PC-3 (cell line): ENCODE results near the gene SLC25A12. TPM values are rescaled to one million over a fixed set of nuclear protein-coding genes. Genes with fewer than 3 reads are reported as not detected.

Experiments used
- ATAC-seq: fragments of 200-7000 bp; cut with Tn5 transposase; 2 replicates; pipeline ENCODE4 v1.9.1; 2020; ENCODE audit warnings: mild to moderate bottlenecking, moderate library complexity
- BruUV-seq: library from RNA; stranded (reverse); fragments of 400-500 nt; replicated peaks from 2 replicates; lab custom pipeline; 2021; lab: Mats Ljungman, UMichigan
- CTCF ChIA-PET: fragments of 300-600 bp; sonication (Branson Sonifier 250); formaldehyde crosslinking; loops from one replicate; lab custom pipeline; 2022; ENCODE audit warnings: antibody characterized with exemption; lab: Charles Lee
- POLR2A ChIA-PET: fragments of 300-600 bp; sonication (Branson Sonifier 250); formaldehyde crosslinking; loops from one replicate; lab custom pipeline; 2022; ENCODE audit warnings: antibody characterized with exemption; ENCODE audit not compliant: unreplicated experiment; lab: Charles Lee
- DNase-seq: peaks from one replicate; pipeline ENCODE4 v3.0.0-alpha.2; 2015
- H2AFZ ChIP-seq: fragments of 300-600 bp; sonication (generic); 2 replicates; pipeline ENCODE4 v1.6.0; 2016; ENCODE audit warnings: antibody characterized with exemption, low read length
- H3F3A ChIP-seq: fragments of 300-600 bp; sonication (generic); one replicate; pipeline ENCODE4 v1.6.0; 2017; ENCODE audit warnings: antibody characterized with exemption, low read length, control low read depth, mild to moderate bottlenecking; ENCODE audit not compliant: unreplicated experiment
- H3K27ac ChIP-seq: fragments of 300-600 bp; sonication (generic); 2 replicates; pipeline ENCODE4 v1.5.1; 2016; ENCODE audit warnings: mild to moderate bottlenecking, low read length
- H3K27me3 ChIP-seq: fragments of 300-600 bp; sonication (generic); 2 replicates; pipeline ENCODE4 v1.6.1; 2016; ENCODE audit warnings: low read length, mixed read lengths
- H3K36me3 ChIP-seq: fragments of 300-600 bp; sonication (generic); 2 replicates; pipeline ENCODE4 v1.6.1; 2016; ENCODE audit warnings: low read depth, mixed run types, low read length, mixed read lengths
- H3K4me1 ChIP-seq: fragments of 300-600 bp; sonication (generic); 2 replicates; pipeline ENCODE4 v1.5.1; 2016; ENCODE audit warnings: low read length; ENCODE audit not compliant: insufficient read depth
- H3K4me2 ChIP-seq: fragments of 300-600 bp; sonication (generic); 2 replicates; pipeline ENCODE4 v1.6.0; 2016; ENCODE audit warnings: low read length
- H3K4me3 ChIP-seq: fragments of 300-600 bp; sonication (generic); 2 replicates; pipeline ENCODE4 v1.5.1; 2016; ENCODE audit warnings: mild to moderate bottlenecking, low read length, mixed read lengths
- H3K79me2 ChIP-seq: fragments of 300-600 bp; sonication (generic); 2 replicates; pipeline ENCODE4 v1.6.1; 2017; ENCODE audit warnings: low read length, mixed read lengths
- H3K9ac ChIP-seq: fragments of 300-600 bp; sonication (generic); 2 replicates; pipeline ENCODE4 v1.6.0; 2016; ENCODE audit warnings: mild to moderate bottlenecking, low read length
- H3K9me2 ChIP-seq: fragments of 300-600 bp; sonication (generic); replicated peaks from 2 replicates; pipeline ENCODE4 v1.6.1; 2016; ENCODE audit warnings: mixed run types, low read length, mixed read lengths
- H3K9me3 ChIP-seq: fragments of 300-600 bp; sonication (generic); 2 replicates; pipeline ENCODE4 v1.6.1; 2016; ENCODE audit warnings: low read length, mixed read lengths
- H4K20me1 ChIP-seq: fragments of 300-600 bp; sonication (generic); 2 replicates; pipeline ENCODE4 v1.6.1; 2016; ENCODE audit warnings: low read length, mixed read lengths
- EZH2 ChIP-seq: fragments of 300-600 bp; sonication (generic); IDR thresholded peaks from one replicate; pipeline ENCODE4 v1.6.1; 2017; ENCODE audit warnings: antibody characterized with exemption, mild to moderate bottlenecking, low read length; ENCODE audit not compliant: unreplicated experiment
- EZH2phosphoT487 ChIP-seq: fragments of 300-600 bp; sonication (generic); IDR thresholded peaks from 2 replicates; pipeline ENCODE4 v1.6.1; 2018; ENCODE audit warnings: mild to moderate bottlenecking, antibody characterized with exemption, low read length, borderline replicate concordance
- intact Hi-C: fragments of 100-400 bp; cut with micrococcal nuclease; formaldehyde crosslinking; loops from 2 replicates; pipeline ENCODE4 v1.9.0; 2023
- total RNA-seq: library from RNA; depleted of rRNA; stranded (reverse); fragments of >200 nt; gene quantifications from 2 replicates; pipeline ENCODE4 v1.2.3, GENCODE V29; 2014
- TF ChIP-seq, protein P1 (sequence below): fragments of 300-600 bp; sonication (generic); conservative IDR thresholded peaks from 2 replicates; pipeline ENCODE4 v1.5.1; 2017; ENCODE audit warnings: antibody characterized with exemption, low read depth, mild to moderate bottlenecking, low read length

Gene SLC25A12
- total RNA-seq, 1 experiment from 2014 or later: 18.4 TPM

DNA sequence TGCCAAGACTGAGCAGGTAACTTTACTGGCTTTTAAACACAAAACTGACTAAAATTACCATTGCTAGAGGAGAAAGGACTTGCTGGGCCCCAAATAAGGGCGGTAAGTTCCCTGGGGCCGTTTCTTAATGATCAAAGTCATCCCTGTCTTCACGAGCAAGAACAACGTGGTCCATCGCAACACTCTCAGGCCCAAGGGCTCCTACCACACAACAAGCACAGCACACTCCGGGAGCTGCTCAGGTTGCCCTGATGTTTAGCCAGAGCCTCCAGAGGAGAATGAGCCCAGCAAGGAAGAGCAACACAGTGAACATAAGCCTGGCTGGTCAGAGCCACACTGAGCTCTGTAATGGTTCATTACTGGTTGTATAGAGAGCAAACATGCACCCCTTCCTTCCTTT is 104.1 kb downstream of the SLC25A12 start:
- Histone ChIP-seq H3K4me3 (no peak overlapping the region), H3K9ac (no peak overlapping the region), H3K4me2 (no peak overlapping the region), H3K27ac (no peak overlapping the region), H3K27me3 (no peaks in the 10 kb centered on the region), H3K9me3 (no peaks in the 10 kb centered on the region), H4K20me1 (no peaks in the 10 kb centered on the region), H3F3A (no peaks in the 10 kb centered on the region), H3K36me3 (peaks cover 15% of the 10 kb centered on the region; the same call in 1 of the 2 replicates), H2AFZ (no peak overlapping the region), H3K79me2 (no peaks in the 10 kb centered on the region), H3K4me1 (no peaks in the 10 kb centered on the region), H3K9me2 (no peaks in the 10 kb centered on the region)
- ATAC-seq (no peak), DNase-seq (no peak)
- ChIA-PET CTCF (no interaction called here), POLR2A (no interaction called here)
- no TSS peak for BruUV-seq
- intact Hi-C loops: loop anchor here (10.0 kb wide), 1 partner anchor 85 kb away; no protein-coding TSS in a partner anchor
- TF ChIP-seq EZH2: no peak
- TF ChIP-seq, protein P1, sequence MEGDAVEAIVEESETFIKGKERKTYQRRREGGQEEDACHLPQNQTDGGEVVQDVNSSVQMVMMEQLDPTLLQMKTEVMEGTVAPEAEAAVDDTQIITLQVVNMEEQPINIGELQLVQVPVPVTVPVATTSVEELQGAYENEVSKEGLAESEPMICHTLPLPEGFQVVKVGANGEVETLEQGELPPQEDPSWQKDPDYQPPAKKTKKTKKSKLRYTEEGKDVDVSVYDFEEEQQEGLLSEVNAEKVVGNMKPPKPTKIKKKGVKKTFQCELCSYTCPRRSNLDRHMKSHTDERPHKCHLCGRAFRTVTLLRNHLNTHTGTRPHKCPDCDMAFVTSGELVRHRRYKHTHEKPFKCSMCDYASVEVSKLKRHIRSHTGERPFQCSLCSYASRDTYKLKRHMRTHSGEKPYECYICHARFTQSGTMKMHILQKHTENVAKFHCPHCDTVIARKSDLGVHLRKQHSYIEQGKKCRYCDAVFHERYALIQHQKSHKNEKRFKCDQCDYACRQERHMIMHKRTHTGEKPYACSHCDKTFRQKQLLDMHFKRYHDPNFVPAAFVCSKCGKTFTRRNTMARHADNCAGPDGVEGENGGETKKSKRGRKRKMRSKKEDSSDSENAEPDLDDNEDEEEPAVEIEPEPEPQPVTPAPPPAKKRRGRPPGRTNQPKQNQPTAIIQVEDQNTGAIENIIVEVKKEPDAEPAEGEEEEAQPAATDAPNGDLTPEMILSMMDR: no peak
- TF ChIP-seq EZH2phosphoT487: no peak

GRCh38 chr2:171788316-171788993 is 105.6 kb downstream of the SLC25A12 start:
- Histone ChIP-seq H3K4me3 (no peak overlapping the region), H3K4me2 (no peak overlapping the region), H3K9me3 (no peaks in the 10 kb centered on the region), H2AFZ (no peak overlapping the region), H3K4me1 (no peaks in the 10 kb centered on the region), H3K9ac (no peak overlapping the region), H3K36me3 (peaks cover 18% of the 10 kb centered on the region), H3K79me2 (no peaks in the 10 kb centered on the region), H4K20me1 (no peaks in the 10 kb centered on the region), H3F3A (no peaks in the 10 kb centered on the region), H3K9me2 (no peaks in the 10 kb centered on the region), H3K27me3 (no peaks in the 10 kb centered on the region), H3K27ac (no peak overlapping the region)
- ChIA-PET POLR2A (no interaction called here), CTCF (no interaction called here)
- TF ChIP-seq, protein P1: no peak
- TF ChIP-seq EZH2: no peak
- no peak for TF ChIP-seq EZH2phosphoT487
- BruUV-seq: no TSS peak
- ATAC-seq: no peak
- no peak for DNase-seq
- intact Hi-C loops: no loop called here

GRCh38 chr2:171787333-171788072 is 106.5 kb downstream of the SLC25A12 start:
- H3F3A ChIP-seq: no peaks in the 10 kb centered on the region
- H3K4me3 ChIP-seq: no peak overlapping the region
- no peaks in the 10 kb centered on the region for H3K9me2 ChIP-seq
- H3K27me3 ChIP-seq: no peaks in the 10 kb centered on the region
- no peak overlapping the region for H3K27ac ChIP-seq
- intact Hi-C loops: no loop called here
- H4K20me1 ChIP-seq: no peaks in the 10 kb centered on the region
- ChIA-PET CTCF (no interaction called here), POLR2A (no interaction called here)
- no TSS peak for BruUV-seq
- H2AFZ ChIP-seq: no peak overlapping the region
- H3K36me3 ChIP-seq: peaks cover 18% of the 10 kb centered on the region
- DNase-seq (no peak), ATAC-seq (no peak)
- H3K79me2 ChIP-seq: no peaks in the 10 kb centered on the region
- H3K9ac ChIP-seq: no peak overlapping the region
- no peak overlapping the region for H3K4me2 ChIP-seq
- H3K4me1 ChIP-seq: no peaks in the 10 kb centered on the region
- no peak for TF ChIP-seq EZH2
- TF ChIP-seq EZH2phosphoT487: no peak
- TF ChIP-seq, protein P1: no peak
- no peaks in the 10 kb centered on the region for H3K9me3 ChIP-seq
